ENCODE data around the gene TOLLIP. TPM values are rescaled to one million over a fixed set of nuclear protein-coding genes. Genes with fewer than 3 reads are reported as not detected.

TOLLIP gene
- total and polyA plus RNA-seq, 2 of the 8 experiments (the other 6 are each of a cell fraction or from before 2014, with no cell fraction given), result 23.7 to 34.7 TPM

DNA sequence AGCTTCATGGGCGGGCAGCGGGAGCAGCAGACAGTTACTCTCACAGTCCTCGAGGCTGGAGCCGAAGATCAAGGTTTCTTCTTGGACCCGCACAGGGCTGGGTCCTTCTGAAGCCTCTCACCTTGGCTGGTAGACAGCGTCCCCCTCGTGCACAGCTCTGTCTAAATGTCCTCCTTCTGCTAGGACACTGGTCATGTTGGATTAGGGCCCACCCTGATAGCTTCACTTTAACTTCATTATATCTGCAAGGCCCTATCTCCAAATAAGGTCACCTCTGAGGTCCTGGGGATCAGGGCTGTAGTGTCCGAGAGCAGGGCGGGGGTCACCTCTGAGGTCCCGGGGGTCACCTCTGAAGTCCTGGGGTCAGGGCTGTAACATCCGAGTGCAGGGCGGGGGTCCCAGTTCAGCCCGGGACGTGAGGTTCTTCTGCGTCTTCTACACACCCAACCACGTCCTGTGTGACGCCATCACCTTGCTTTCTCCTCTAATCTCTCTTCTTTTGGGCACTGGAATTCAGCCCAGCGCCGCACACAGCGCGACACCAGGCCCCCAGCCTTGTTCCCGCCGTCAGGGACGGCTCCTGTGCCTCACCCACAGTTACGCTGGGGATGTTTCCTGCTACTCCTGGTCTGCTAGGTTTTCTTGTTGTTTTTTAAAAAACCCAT, 34.1 kb upstream of the TOLLIP start:
- POLR2A ChIA-PET (ENCODE audit: partially characterized antibody), result interaction anchor here (1.7 kb wide), 1 partner anchor 8 kb away, joined by 7 read pairs; no protein-coding TSS in a partner anchor
- TF ChIP-seq SP4 (IDR thresholded peaks at IDR 0.05; ENCODE audit: low read length) (no peak), PHF8 (conservative IDR thresholded peaks at IDR 0.05; ENCODE audit: low read depth, low read length) (no peak), TAF7 (optimal IDR thresholded peaks at IDR 0.05; ENCODE audit: borderline replicate concordance, low read depth, low read length) (no peak), RNF2 (IDR thresholded peaks at IDR 0.05; ENCODE audit: borderline replicate concordance, low read depth, low read length, missing control alignments, poor library complexity, severe bottlenecking) (no peak), TCF12 (IDR thresholded peaks at IDR 0.05; ENCODE audit: low read depth, low read length) (no peak), HDAC6 (IDR thresholded peaks at IDR 0.05; ENCODE audit: low read depth, low read length) (no peak), SP2 (IDR thresholded peaks at IDR 0.05; ENCODE audit: low read length) (no peak), TAF1 (IDR thresholded peaks at IDR 0.05; ENCODE audit: low read depth, low read length) (no peak), YY1 (IDR thresholded peaks at IDR 0.05; ENCODE audit: low read depth, low read length) (no peak), KDM5A (IDR thresholded peaks at IDR 0.05; ENCODE audit: low read length) (no peak), RFX5 (IDR thresholded peaks at IDR 0.05; ENCODE audit: borderline replicate concordance, low read depth, low read length) (no peak)

More for the DNA sequence above, 34.1 kb upstream of the TOLLIP start:
- H3K27me3 ChIP-seq (replicated peaks in 1 of 4; ENCODE audit: control insufficient read depth in 3 of 4, extremely low read depth in 1 of 4, insufficient read depth in 3 of 4, low read length in 3 of 4), result peaks cover 0 to 8% (median 3%) of the 10 kb centered on the region in 4 experiments; a peak in 4 of 7 replicates
- CTCF ChIA-PET (ENCODE audit: partially characterized antibody), result interaction anchor here (0.7 to 1.5 kb wide), 4 partner anchors 8 to 496 kb away, joined by 3 read pairs; no protein-coding TSS in a partner anchor
- WGBS, 2 experiments (ENCODE audit: extremely low coverage in 1 of 2, insufficient coverage in 1 of 2, insufficient read length in 1 of 2, insufficient replicate concordance in 2 of 2, low coverage in 1 of 2, low lambda C conversion rate in 2 of 2, missing lambda C conversion rate in 1 of 2), result 88% methylated on average over 25 of the region's 25 CpGs; no CpG with 5 or more reads in 1 of the 2 experiments
- no peak overlapping the region for H2BK12ac ChIP-seq (ENCODE audit: low read depth, low read length)
- H3K18ac ChIP-seq (ENCODE audit: extremely low read depth, low read length), result no peak overlapping the region
- no peaks in the 10 kb centered on the region for H3K79me2 ChIP-seq (ENCODE audit: control insufficient read depth in 1 of 2, insufficient read depth in 2 of 2, low read length in 2 of 2)
- H3K23me2 ChIP-seq (ENCODE audit: low read depth, low read length), result peaks cover 6% of the 10 kb centered on the region; the same call in 1 of the 2 replicates
- H2BK20ac ChIP-seq (ENCODE audit: low read length), result no peak overlapping the region
- FAIRE-seq (no peak), DNase-seq (ENCODE audit: low read depth in 1 of 2, low spot score in 2 of 2) (no peak)
- no peaks in the 10 kb centered on the region for H3K36me3 ChIP-seq (ENCODE audit: control insufficient read depth in 2 of 4, insufficient read depth in 4 of 4, low read length in 3 of 4)
- no peak overlapping the region for H4K5ac ChIP-seq (ENCODE audit: insufficient read length, low read depth, low read length)
- no peak overlapping the region for H4K8ac ChIP-seq (ENCODE audit: extremely low read depth, insufficient read depth, low read length)
- no peaks in the 10 kb centered on the region for H3K79me1 ChIP-seq (ENCODE audit: low read depth, low read length)
- no peak overlapping the region for H3K4me3 ChIP-seq (ENCODE audit: extremely low read depth in 1 of 4, insufficient read depth in 2 of 4, low read depth in 3 of 4, low read length in 4 of 4)
- H3K4me1 ChIP-seq (replicated peaks in 1 of 4; ENCODE audit: control insufficient read depth in 3 of 4, insufficient read depth in 4 of 4, low read length in 3 of 4), result no peaks in the 10 kb centered on the region
- peaks cover 0 to 3% of the 10 kb centered on the region in 2 experiments for H4K20me1 ChIP-seq (replicated peaks in 1 of 2; ENCODE audit: control insufficient read depth in 1 of 2, insufficient read depth in 2 of 2, low read length in 2 of 2)
- no peak overlapping the region for H3K56ac ChIP-seq (replicated peaks; ENCODE audit: insufficient read length, low read depth, low read length)
- H3K4ac ChIP-seq (replicated peaks; ENCODE audit: insufficient read length, low read depth, low read length), result no peak overlapping the region
- no peak overlapping the region for H2BK15ac ChIP-seq (ENCODE audit: low read length)
- H2BK120ac ChIP-seq (replicated peaks; ENCODE audit: low read depth, low read length), result no peak overlapping the region
- no peak overlapping the region for H3K27ac ChIP-seq (ENCODE audit: low read depth, low read length)
- no peak overlapping the region for H2AK5ac ChIP-seq (ENCODE audit: low read depth, low read length)
- no peak overlapping the region for H3K14ac ChIP-seq (ENCODE audit: insufficient read length)
- no peak overlapping the region for H2BK5ac ChIP-seq (ENCODE audit: low read depth, low read length)
- H4K91ac ChIP-seq (replicated peaks; ENCODE audit: insufficient read length, low read length), result no peak overlapping the region
- no peak overlapping the region for H3K23ac ChIP-seq (ENCODE audit: insufficient read length)
- no peaks in the 10 kb centered on the region for H3K9me3 ChIP-seq (ENCODE audit: insufficient read depth in 2 of 2, low read depth in 1 of 2, low read length in 1 of 2)
- no peak overlapping the region for H3K9ac ChIP-seq (replicated peaks in 1 of 4; ENCODE audit: extremely low read depth in 1 of 4, low read depth in 3 of 4, low read length in 3 of 4)
- H3K4me2 ChIP-seq (ENCODE audit: insufficient read depth in 1 of 2, low read depth in 2 of 2, low read length in 2 of 2), result no peak overlapping the region
- no peak overlapping the region for H2AFZ ChIP-seq (ENCODE audit: low read length)
